Fibroblast of lung (primary cell): Measurements from ENCODE around the gene CAMKMT.

Experiments
- CTCF ChIP-seq, 2 donors: IDR thresholded peaks in 1 of 2; conservative IDR thresholded peaks in 1 of 2; 1 replicate in 1 of 2; 2 replicates in 1 of 2; pipeline ENCODE4 v1.5.1; 2011 to 2012; ENCODE audit warnings: low read length in 2 of 2, control low read depth in 1 of 2, inconsistent platforms in 1 of 2, low read depth in 1 of 2, mild to moderate bottlenecking in 1 of 2
- EZH2 ChIP-seq: IDR thresholded peaks from 2 replicates; pipeline ENCODE4 v1.5.1; 2012; ENCODE audit warnings: low read length, control low read depth, mild to moderate bottlenecking; ENCODE audit errors: missing control alignments

- TF ChIP-seq CTCF (conservative IDR thresholded peaks at IDR 0.05 in 1 of 2, IDR thresholded peaks at IDR 0.05 in 1 of 2; ENCODE audit: low read depth in 1 of 2, low read length in 2 of 2) (no peak), EZH2 (no peak)
Measured at GRCh38 chr2:44813165-44813564, 451.4 kb downstream of the CAMKMT start.
